ENCODE results near the gene HDLBP. TPM values are rescaled to one million over a fixed set of nuclear protein-coding genes. Genes with fewer than 3 reads are reported as not detected.
A peak's percentile ranks its signal among the peaks of the same experiment; 100 is the strongest.

The HDLBP gene
- total and polyA plus RNA-seq, 2 experiments from 2014 or later: 230 to 306 TPM

DNA sequence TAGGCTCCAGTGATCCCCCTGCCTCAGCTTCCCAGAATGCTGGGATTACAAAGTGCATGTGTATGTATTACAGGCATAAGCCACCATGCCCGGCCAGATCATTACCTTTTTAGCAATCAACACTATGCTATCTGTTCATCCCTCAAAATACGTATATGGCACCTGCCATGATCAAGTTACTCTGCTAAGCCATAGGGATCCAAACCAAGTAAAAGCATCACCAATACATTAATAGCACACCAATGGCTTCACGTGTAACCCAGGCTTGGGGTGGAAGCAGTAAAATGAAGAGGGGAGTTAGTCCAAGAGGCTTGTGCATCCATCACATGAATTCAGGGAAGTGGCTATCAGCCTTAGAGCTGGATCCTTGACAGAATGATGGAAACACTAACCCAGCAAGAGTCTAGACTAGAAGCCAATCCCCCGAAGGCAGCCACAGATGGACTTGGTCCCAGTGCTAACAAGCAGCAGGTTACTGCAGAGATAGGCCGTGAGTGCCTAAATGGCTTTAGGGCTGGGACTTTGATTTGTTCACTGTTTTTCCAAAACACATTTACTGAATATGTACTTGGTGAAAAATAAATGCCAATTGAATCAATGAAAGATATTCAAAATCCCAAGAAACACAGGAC, 11.3 kb downstream of the HDLBP start:
- no peaks in the 10 kb centered on the region for H3K9me2 ChIP-seq (ENCODE audit: insufficient read depth)
- H3K4me1 ChIP-seq (ENCODE audit: insufficient read depth): peaks cover 14% of the 10 kb centered on the region
- no peak overlapping the region for H3K27ac ChIP-seq (ENCODE audit: low read depth)
- TF ChIP-seq ZNF331 (CRISPR knock-in tag; IDR thresholded peaks at IDR 0.05; ENCODE audit: low read depth): no peak
- Mint-ChIP-seq H3K27ac (no peak overlapping the region), H3K4me3 (no peak overlapping the region), H3K4me1 (peaks cover 37% of the 10 kb centered on the region), H3K9me3 (no peaks in the 10 kb centered on the region), H3K27me3 (ENCODE audit: insufficient read depth, low read depth, poor library complexity) (peaks cover 7% of the 10 kb centered on the region), H3K36me3 (ENCODE audit: low read depth) (no peaks in the 10 kb centered on the region)
- H4K20me1 ChIP-seq (replicated peaks; ENCODE audit: insufficient read depth): peaks cover 71% of the 10 kb centered on the region
- no peak overlapping the region for H3K4me3 ChIP-seq
- H2AFZ ChIP-seq: no peak overlapping the region
- no peaks in the 10 kb centered on the region for H3F3A ChIP-seq (replicated peaks; ENCODE audit: low read depth)
- H3K27me3 ChIP-seq (ENCODE audit: insufficient read depth): no peaks in the 10 kb centered on the region
- H3K4me2 ChIP-seq: no peak overlapping the region
- ATAC-seq: no peak
- no peaks in the 10 kb centered on the region for H3K36me3 ChIP-seq (ENCODE audit: insufficient read depth)
- no peak for DNase-seq (ENCODE audit: low spot score)
- H3K79me2 ChIP-seq (replicated peaks; ENCODE audit: insufficient read depth): peaks cover 100% of the 10 kb centered on the region

DNA sequence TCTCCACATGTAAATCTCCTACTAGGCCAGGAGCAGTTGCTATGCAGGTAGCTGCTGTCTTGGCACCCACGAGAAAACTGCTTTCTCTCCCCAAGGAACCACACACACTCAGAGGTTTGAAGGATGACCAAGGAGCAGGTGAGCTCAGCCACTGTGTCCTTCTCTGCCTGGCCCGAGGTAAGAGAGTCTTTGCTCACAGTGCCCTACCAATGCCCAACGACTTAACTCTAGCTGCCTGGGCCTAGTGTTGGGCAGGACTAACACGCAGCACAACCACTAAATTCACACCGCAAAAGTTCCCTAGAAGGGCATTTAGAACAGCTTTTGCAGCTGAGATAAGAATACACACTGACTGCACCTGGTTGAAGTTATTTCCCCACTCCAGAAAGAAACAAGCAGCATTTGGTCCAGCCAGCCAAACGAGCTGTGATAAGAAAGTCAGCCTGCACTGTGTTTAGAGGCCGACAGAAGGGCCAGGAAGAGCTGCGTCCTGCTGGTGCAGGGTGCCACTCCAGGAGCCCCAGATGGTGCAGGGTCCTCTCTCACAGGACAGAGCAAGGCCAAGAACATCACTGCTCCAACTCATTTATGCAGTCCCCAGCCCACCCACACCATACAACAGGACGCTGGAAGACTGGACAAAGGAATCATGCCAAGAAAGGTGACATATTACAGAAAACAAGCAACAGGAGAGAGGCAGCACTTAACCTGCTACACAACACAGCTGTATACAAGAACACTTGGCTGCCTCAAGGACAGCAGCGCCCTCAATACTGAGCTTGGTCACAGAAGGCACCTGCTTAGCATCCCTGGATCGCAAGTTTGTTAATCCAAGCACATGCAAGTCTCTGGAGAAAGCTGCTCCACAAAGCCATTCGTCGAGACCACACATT, 12.5 kb downstream of the HDLBP start:
- Histone ChIP-seq H3K27me3 (ENCODE audit: insufficient read depth) (no peaks in the 10 kb centered on the region), H3K79me2 (replicated peaks; ENCODE audit: insufficient read depth) (peaks cover 100% of the 10 kb centered on the region), H4K20me1 (replicated peaks; ENCODE audit: insufficient read depth) (peaks cover 70% of the 10 kb centered on the region), H3F3A (replicated peaks; ENCODE audit: low read depth) (no peaks in the 10 kb centered on the region), H3K4me2 (no peak overlapping the region), H2AFZ (no peak overlapping the region), H3K4me1 (ENCODE audit: insufficient read depth) (peaks cover 9% of the 10 kb centered on the region), H3K9me2 (ENCODE audit: insufficient read depth) (no peaks in the 10 kb centered on the region), H3K36me3 (ENCODE audit: insufficient read depth) (no peaks in the 10 kb centered on the region), H3K27ac (ENCODE audit: low read depth) (no peak overlapping the region), H3K4me3 (no peak overlapping the region)
- DNase-seq (ENCODE audit: low spot score) (no peak), ATAC-seq (peak; percentile 42)
- H3K4me1 Mint-ChIP-seq: peaks cover 35% of the 10 kb centered on the region; the same call in 2 of the 3 replicates
- H3K9me3 Mint-ChIP-seq: no peaks in the 10 kb centered on the region
- no peak for TF ChIP-seq ZNF114 (CRISPR knock-in tag; IDR thresholded peaks at IDR 0.05)
- TF ChIP-seq REST (IDR thresholded peaks at IDR 0.05; ENCODE audit: unreplicated experiment): no peak
- TF ChIP-seq, protein P1, sequence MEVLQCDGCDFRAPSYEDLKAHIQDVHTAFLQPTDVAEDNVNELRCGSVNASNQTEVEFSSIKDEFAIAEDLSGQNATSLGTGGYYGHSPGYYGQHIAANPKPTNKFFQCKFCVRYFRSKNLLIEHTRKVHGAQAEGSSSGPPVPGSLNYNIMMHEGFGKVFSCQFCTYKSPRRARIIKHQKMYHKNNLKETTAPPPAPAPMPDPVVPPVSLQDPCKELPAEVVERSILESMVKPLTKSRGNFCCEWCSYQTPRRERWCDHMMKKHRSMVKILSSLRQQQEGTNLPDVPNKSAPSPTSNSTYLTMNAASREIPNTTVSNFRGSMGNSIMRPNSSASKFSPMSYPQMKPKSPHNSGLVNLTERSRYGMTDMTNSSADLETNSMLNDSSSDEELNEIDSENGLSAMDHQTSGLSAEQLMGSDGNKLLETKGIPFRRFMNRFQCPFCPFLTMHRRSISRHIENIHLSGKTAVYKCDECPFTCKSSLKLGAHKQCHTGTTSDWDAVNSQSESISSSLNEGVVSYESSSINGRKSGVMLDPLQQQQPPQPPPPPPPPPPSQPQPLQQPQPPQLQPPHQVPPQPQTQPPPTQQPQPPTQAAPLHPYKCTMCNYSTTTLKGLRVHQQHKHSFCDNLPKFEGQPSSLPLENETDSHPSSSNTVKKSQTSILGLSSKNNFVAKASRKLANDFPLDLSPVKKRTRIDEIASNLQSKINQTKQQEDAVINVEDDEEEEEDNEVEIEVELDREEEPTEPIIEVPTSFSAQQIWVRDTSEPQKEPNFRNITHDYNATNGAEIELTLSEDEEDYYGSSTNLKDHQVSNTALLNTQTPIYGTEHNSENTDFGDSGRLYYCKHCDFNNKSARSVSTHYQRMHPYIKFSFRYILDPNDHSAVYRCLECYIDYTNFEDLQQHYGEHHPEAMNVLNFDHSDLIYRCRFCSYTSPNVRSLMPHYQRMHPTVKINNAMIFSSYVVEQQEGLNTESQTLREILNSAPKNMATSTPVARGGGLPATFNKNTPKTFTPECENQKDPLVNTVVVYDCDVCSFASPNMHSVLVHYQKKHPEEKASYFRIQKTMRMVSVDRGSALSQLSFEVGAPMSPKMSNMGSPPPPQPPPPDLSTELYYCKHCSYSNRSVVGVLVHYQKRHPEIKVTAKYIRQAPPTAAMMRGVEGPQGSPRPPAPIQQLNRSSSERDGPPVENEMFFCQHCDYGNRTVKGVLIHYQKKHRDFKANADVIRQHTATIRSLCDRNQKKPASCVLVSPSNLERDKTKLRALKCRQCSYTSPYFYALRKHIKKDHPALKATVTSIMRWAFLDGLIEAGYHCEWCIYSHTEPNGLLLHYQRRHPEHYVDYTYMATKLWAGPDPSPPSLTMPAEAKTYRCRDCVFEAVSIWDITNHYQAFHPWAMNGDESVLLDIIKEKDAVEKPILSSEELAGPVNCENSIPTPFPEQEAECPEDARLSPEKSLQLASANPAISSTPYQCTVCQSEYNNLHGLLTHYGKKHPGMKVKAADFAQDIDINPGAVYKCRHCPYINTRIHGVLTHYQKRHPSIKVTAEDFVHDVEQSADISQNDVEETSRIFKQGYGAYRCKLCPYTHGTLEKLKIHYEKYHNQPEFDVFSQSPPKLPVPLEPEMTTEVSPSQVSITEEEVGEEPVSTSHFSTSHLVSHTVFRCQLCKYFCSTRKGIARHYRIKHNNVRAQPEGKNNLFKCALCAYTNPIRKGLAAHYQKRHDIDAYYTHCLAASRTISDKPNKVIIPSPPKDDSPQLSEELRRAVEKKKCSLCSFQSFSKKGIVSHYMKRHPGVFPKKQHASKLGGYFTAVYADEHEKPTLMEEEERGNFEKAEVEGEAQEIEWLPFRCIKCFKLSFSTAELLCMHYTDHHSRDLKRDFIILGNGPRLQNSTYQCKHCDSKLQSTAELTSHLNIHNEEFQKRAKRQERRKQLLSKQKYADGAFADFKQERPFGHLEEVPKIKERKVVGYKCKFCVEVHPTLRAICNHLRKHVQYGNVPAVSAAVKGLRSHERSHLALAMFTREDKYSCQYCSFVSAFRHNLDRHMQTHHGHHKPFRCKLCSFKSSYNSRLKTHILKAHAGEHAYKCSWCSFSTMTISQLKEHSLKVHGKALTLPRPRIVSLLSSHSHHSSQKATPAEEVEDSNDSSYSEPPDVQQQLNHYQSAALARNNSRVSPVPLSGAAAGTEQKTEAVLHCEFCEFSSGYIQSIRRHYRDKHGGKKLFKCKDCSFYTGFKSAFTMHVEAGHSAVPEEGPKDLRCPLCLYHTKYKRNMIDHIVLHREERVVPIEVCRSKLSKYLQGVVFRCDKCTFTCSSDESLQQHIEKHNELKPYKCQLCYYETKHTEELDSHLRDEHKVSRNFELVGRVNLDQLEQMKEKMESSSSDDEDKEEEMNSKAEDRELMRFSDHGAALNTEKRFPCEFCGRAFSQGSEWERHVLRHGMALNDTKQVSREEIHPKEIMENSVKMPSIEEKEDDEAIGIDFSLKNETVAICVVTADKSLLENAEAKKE (CRISPR knock-in tag; IDR thresholded peaks at IDR 0.05): no peak
- no peak for TF ChIP-seq JUNB (IDR thresholded peaks at IDR 0.05; ENCODE audit: unreplicated experiment)
- no peak for TF ChIP-seq EZH2phosphoT487 (IDR thresholded peaks at IDR 0.05; ENCODE audit: unreplicated experiment)
- TF ChIP-seq ZNF331 (CRISPR knock-in tag; IDR thresholded peaks at IDR 0.05; ENCODE audit: low read depth): no peak
- TF ChIP-seq POLR2AphosphoS5 (IDR thresholded peaks at IDR 0.05; ENCODE audit: low read depth): no peak
- no peak for TF ChIP-seq EZH2 (IDR thresholded peaks at IDR 0.05; ENCODE audit: low read depth, unreplicated experiment)
- H3K4me3 Mint-ChIP-seq: no peak overlapping the region
- H3K27ac Mint-ChIP-seq: peak overlapping the region; percentile 45
- no peaks in the 10 kb centered on the region for H3K36me3 Mint-ChIP-seq (ENCODE audit: low read depth)
- H3K27me3 Mint-ChIP-seq (ENCODE audit: insufficient read depth, low read depth, poor library complexity): peaks cover 6% of the 10 kb centered on the region
